Measurements from ENCODE around the gene RAPGEF1.

RAPGEF1 gene

GRCh38 chr9:131642496-131643083 is 97.3 kb downstream of the RAPGEF1 start:
- DNase-seq (ENCODE audit: low read depth) = no peak

- DNase-seq (ENCODE audit: low read depth) = no peak
These were observed 98.0 kb downstream of the RAPGEF1 start for GRCh38 chr9:131641618-131642495.

- no peak for DNase-seq (ENCODE audit: low read depth)
These were observed 99.3 kb downstream of the RAPGEF1 start for GRCh38 chr9:131640438-131641137.

- DNase-seq (ENCODE audit: low read depth) = no peak
These were observed 100.0 kb downstream of the RAPGEF1 start for GRCh38 chr9:131639769-131640437.

GRCh38 chr9:131636593-131636992 is 103.3 kb downstream of the RAPGEF1 start:
- DNase-seq (ENCODE audit: low read depth) = no peak

GRCh38 chr9:131635892-131636291 is 104.0 kb downstream of the RAPGEF1 start:
- no peak for DNase-seq (ENCODE audit: low read depth)

GRCh38 chr9:131635285-131635684 is 104.6 kb downstream of the RAPGEF1 start:
- DNase-seq (ENCODE audit: low read depth) = peak; percentile 56

GRCh38 chr9:131633491-131634031 is 106.3 kb downstream of the RAPGEF1 start:
- DNase-seq (ENCODE audit: low read depth) = no peak

- DNase-seq (ENCODE audit: low read depth) = no peak
These were observed 108.6 kb downstream of the RAPGEF1 start for GRCh38 chr9:131631306-131631705.

- no peak for DNase-seq (ENCODE audit: low read depth)
These were observed 109.6 kb downstream of the RAPGEF1 start for GRCh38 chr9:131630205-131630831.

- no peak for DNase-seq (ENCODE audit: low read depth)
These were observed 110.1 kb downstream of the RAPGEF1 start for GRCh38 chr9:131629825-131630204.

- DNase-seq (ENCODE audit: low read depth) = no peak
These were observed 110.7 kb downstream of the RAPGEF1 start for GRCh38 chr9:131629226-131629500.

- DNase-seq (ENCODE audit: low read depth) = no peak
These were observed 111.2 kb downstream of the RAPGEF1 start for GRCh38 chr9:131628459-131629225.

GRCh38 chr9:131627648-131628458 is 112.0 kb downstream of the RAPGEF1 start:
- peak; percentile 57 for DNase-seq (ENCODE audit: low read depth)

- DNase-seq (ENCODE audit: low read depth) = no peak
These were observed 112.6 kb downstream of the RAPGEF1 start for GRCh38 chr9:131627326-131627647.

- no peak for DNase-seq (ENCODE audit: low read depth)
These were observed 113.8 kb downstream of the RAPGEF1 start for GRCh38 chr9:131625790-131626670.

GRCh38 chr9:131625508-131625787 is 114.4 kb downstream of the RAPGEF1 start:
- DNase-seq (ENCODE audit: low read depth) = no peak

- no peak for DNase-seq (ENCODE audit: low read depth)
These were observed 115.0 kb downstream of the RAPGEF1 start for GRCh38 chr9:131624636-131625507.

Measured in stimulated activated CD8-positive, alpha-beta memory T cell treated with anti-CD3 and anti-CD28 coated beads, Interleukin-12 subunit alpha, Interleukin-12 subunit beta, amount 100 ng/mL, for 4 hours (primary cell).